Natural killer cell (primary cell): ENCODE results near the gene LANCL3. TPM values are rescaled to one million over a fixed set of nuclear protein-coding genes. Genes with fewer than 3 reads are reported as not detected.
"Not testable (repeated sequence)": the region's sequence is repeated elsewhere in the genome, so short reads cannot be mapped to it uniquely, and the experiment has no call there.

Source experiments
- ATAC-seq, 3 donors: fragments of 150-1000 bp in 2 of 3; fragments of 200-7000 bp in 1 of 3; cut with Tn5 transposase; 1 replicate in 1 of 3; 2 replicates in 2 of 3; pipeline ENCODE4 v1.10.0; 2021; ENCODE audit warnings: mild to moderate bottlenecking in 2 of 3, moderate library complexity in 2 of 3
- DNase-seq, 2 donors: peaks; one replicate each; pipeline versions ENCODE4 v3.0.0 to v3.0.0-alpha.2; 2013 to 2021; ENCODE audit warnings: mixed read lengths in 1 of 2
- H3K27ac ChIP-seq: one replicate; pipeline ENCODE4 v1.5.1; 2013; ENCODE audit warnings: mild to moderate bottlenecking, low read length
- H3K27me3 ChIP-seq: one replicate; pipeline ENCODE4 v1.6.1; 2013; ENCODE audit warnings: low read length; ENCODE audit not compliant: control insufficient read depth, insufficient read depth
- H3K36me3 ChIP-seq: one replicate; pipeline ENCODE4 v1.6.1; 2013; ENCODE audit warnings: low read length; ENCODE audit not compliant: control insufficient read depth, insufficient read depth
- H3K4me1 ChIP-seq: one replicate; pipeline ENCODE4 v1.6.1; 2013; ENCODE audit warnings: low read length; ENCODE audit not compliant: control insufficient read depth, insufficient read depth
- H3K4me3 ChIP-seq: one replicate; pipeline ENCODE4 v1.5.1; 2013; ENCODE audit warnings: low read length
- H3K9me3 ChIP-seq: one replicate; pipeline ENCODE4 v1.6.1; 2013; ENCODE audit warnings: low read length; ENCODE audit not compliant: control insufficient read depth, insufficient read depth
- H3K27ac Mint-ChIP-seq, 2 donors: one replicate each; pipeline ENCODE4 v1.8.0; 2022; ENCODE audit warnings: mild to moderate bottlenecking in 2 of 2, mixed read lengths in 2 of 2, moderate library complexity in 1 of 2
- H3K27me3 Mint-ChIP-seq, 2 donors: one replicate each; pipeline ENCODE4 v1.8.0; 2022; ENCODE audit warnings: low read depth in 2 of 2, mixed read lengths in 2 of 2
- H3K36me3 Mint-ChIP-seq: one replicate; pipeline ENCODE4 v1.8.0; 2022; ENCODE audit warnings: mixed read lengths
- H3K4me1 Mint-ChIP-seq, 2 donors: one replicate each; pipeline ENCODE4 v1.8.0; 2022; ENCODE audit warnings: mixed read lengths in 2 of 2
- H3K4me3 Mint-ChIP-seq: one replicate; pipeline ENCODE4 v1.8.0; 2022; ENCODE audit warnings: mild to moderate bottlenecking, moderate library complexity, mixed read lengths
- H3K9me3 Mint-ChIP-seq, 2 donors: one replicate each; pipeline ENCODE4 v1.8.0; 2022; ENCODE audit warnings: mixed read lengths in 2 of 2
- CTCF ChIP-seq: fragments of 200-600 bp; IDR thresholded peaks from one replicate; pipeline ENCODE4 v1.8.0; 2022; ENCODE audit warnings: antibody characterized with exemption
- WGBS: methylation state at CpG from one replicate; pipeline ENCODE4 v1.1.7; 2013; ENCODE audit warnings: missing lambda C conversion rate; ENCODE audit not compliant: insufficient coverage; 5-methylcytosine and 5-hydroxymethylcytosine counted together
- intact Hi-C: fragments of 100-400 bp; cut with micrococcal nuclease; formaldehyde crosslinking; loops from one replicate; pipeline ENCODE4 v1.14.2; 2022
- total RNA-seq, 4 donors: library from RNA; stranded (reverse); fragments of 120-200 nt in 1 of 4; gene quantifications; one replicate each; pipeline versions ENCODE4 v1.2.3 to v1.2.4, GENCODE V29; 2013 to 2022

The LANCL3 gene
- total RNA-seq, 3 donors from 2014 or later (not counting 1 experiment from before 2014, with no cell fraction given), result 2.0 to 2.7 (median 2.6) TPM

- ATAC-seq, result no peak
- peaks cover 0 to 6% of the 10 kb centered on the region in 2 donors for H3K27me3 Mint-ChIP-seq
- no peak overlapping the region for H3K4me3 Mint-ChIP-seq
- Histone ChIP-seq H3K27ac (no peak overlapping the region), H3K9me3 (no peaks in the 10 kb centered on the region), H3K27me3 (no peaks in the 10 kb centered on the region), H3K4me3 (no peak overlapping the region), H3K36me3 (no peaks in the 10 kb centered on the region), H3K4me1 (peaks cover 2% of the 10 kb centered on the region)
- no peak for DNase-seq
- H3K36me3 Mint-ChIP-seq, result no peaks in the 10 kb centered on the region
- intact Hi-C loops, result no loop called here
- no peaks in the 10 kb centered on the region for H3K9me3 Mint-ChIP-seq
- no peak for TF ChIP-seq CTCF
- H3K27ac Mint-ChIP-seq, result no peak overlapping the region
- peaks cover 4 to 14% of the 10 kb centered on the region in 2 donors for H3K4me1 Mint-ChIP-seq
- WGBS, result 95% methylated on average over 4 of the region's 5 CpGs
Measured at GRCh38 chrX:37578045-37578444, 6.6 kb downstream of the LANCL3 start.

- no peaks in the 10 kb centered on the region for H3K9me3 Mint-ChIP-seq
- H3K9me3 ChIP-seq, result no peaks in the 10 kb centered on the region
- peaks cover 0 to 6% of the 10 kb centered on the region in 2 donors for H3K27me3 Mint-ChIP-seq
- WGBS, result no CpG with 5 or more reads among the region's 1 CpG
- no peak overlapping the region for H3K4me3 Mint-ChIP-seq
- H3K27ac ChIP-seq, result no peak overlapping the region
- H3K4me3 ChIP-seq, result no peak overlapping the region
- H3K4me1 ChIP-seq, result no peaks in the 10 kb centered on the region
- no peaks in the 10 kb centered on the region for H3K27me3 ChIP-seq
- H3K36me3 ChIP-seq, result no peaks in the 10 kb centered on the region
- peaks cover 5 to 14% of the 10 kb centered on the region in 2 donors for H3K4me1 Mint-ChIP-seq
- ATAC-seq (no peak), DNase-seq (no peak)
- H3K27ac Mint-ChIP-seq, result no peak overlapping the region
- H3K36me3 Mint-ChIP-seq, result no peaks in the 10 kb centered on the region
- no peak for TF ChIP-seq CTCF
- intact Hi-C loops, result no loop called here
Measured at GRCh38 chrX:37580080-37580479, 8.6 kb downstream of the LANCL3 start.

GRCh38 chrX:37587337-37587736, 15.9 kb downstream of the LANCL3 start:
- H3K27me3 Mint-ChIP-seq, H3K9me3 ChIP-seq, H3K27ac Mint-ChIP-seq, H3K9me3 Mint-ChIP-seq, ATAC-seq, H3K27me3 ChIP-seq, H3K4me1 ChIP-seq, H3K4me3 Mint-ChIP-seq, H3K4me3 ChIP-seq, H3K27ac ChIP-seq, DNase-seq, H3K36me3 ChIP-seq, H3K36me3 Mint-ChIP-seq, intact Hi-C loops: not testable (repeated sequence)
- H3K4me1 Mint-ChIP-seq, result peaks cover 5 to 15% of the 10 kb centered on the region in 2 donors
- 86% methylated on average over 11 of the region's 11 CpGs for WGBS

- no peak for ATAC-seq
Measured at GRCh38 chrX:37590047-37590446, 18.6 kb downstream of the LANCL3 start.

More at GRCh38 chrX:37590047-37590446, 18.6 kb downstream of the LANCL3 start:
- Mint-ChIP-seq H3K27ac (no peak overlapping the region), H3K4me1 (peaks cover 5 to 7% of the 10 kb centered on the region in 2 donors), H3K9me3 (no peaks in the 10 kb centered on the region), H3K36me3 (no peaks in the 10 kb centered on the region), H3K27me3 (no peaks in the 10 kb centered on the region), H3K4me3 (no peak overlapping the region)
- no peaks in the 10 kb centered on the region for H3K9me3 ChIP-seq
- no peaks in the 10 kb centered on the region for H3K4me1 ChIP-seq
- TF ChIP-seq CTCF, result no peak
- no CpG with 5 or more reads among the region's 2 CpGs for WGBS
- no peaks in the 10 kb centered on the region for H3K36me3 ChIP-seq
- no peak overlapping the region for H3K27ac ChIP-seq
- H3K27me3 ChIP-seq, result no peaks in the 10 kb centered on the region
- intact Hi-C loops, result no loop called here
- DNase-seq, result no peak
- no peak overlapping the region for H3K4me3 ChIP-seq
